GM13977 (cell line): ENCODE measurements around the gene TPI1.

Experiments
- DNase-seq: peaks from one replicate; pipeline ENCODE4 v3.0.0; 2012; ENCODE audit warnings: low spot score
- in situ Hi-C: fragments of 300-500 bp; cut with MboI; formaldehyde crosslinking; loops from one replicate; pipeline ENCODE4 v1.12.0; 2022; ENCODE audit warnings: low sequenced_read_pairs, low pct_unique_long_range_greater_than_20kb, mixed read lengths, inconsistent platforms; ENCODE audit not compliant: unreplicated experiment
- TF ChIP-seq, protein P1 (sequence below): IDR thresholded peaks from 2 replicates; pipeline ENCODE4 v1.5.1; 2012; ENCODE audit warnings: mild to moderate bottlenecking, control low read depth; ENCODE audit not compliant: insufficient read depth; ENCODE audit errors: extremely low read depth, missing control alignments

TPI1 gene

DNA sequence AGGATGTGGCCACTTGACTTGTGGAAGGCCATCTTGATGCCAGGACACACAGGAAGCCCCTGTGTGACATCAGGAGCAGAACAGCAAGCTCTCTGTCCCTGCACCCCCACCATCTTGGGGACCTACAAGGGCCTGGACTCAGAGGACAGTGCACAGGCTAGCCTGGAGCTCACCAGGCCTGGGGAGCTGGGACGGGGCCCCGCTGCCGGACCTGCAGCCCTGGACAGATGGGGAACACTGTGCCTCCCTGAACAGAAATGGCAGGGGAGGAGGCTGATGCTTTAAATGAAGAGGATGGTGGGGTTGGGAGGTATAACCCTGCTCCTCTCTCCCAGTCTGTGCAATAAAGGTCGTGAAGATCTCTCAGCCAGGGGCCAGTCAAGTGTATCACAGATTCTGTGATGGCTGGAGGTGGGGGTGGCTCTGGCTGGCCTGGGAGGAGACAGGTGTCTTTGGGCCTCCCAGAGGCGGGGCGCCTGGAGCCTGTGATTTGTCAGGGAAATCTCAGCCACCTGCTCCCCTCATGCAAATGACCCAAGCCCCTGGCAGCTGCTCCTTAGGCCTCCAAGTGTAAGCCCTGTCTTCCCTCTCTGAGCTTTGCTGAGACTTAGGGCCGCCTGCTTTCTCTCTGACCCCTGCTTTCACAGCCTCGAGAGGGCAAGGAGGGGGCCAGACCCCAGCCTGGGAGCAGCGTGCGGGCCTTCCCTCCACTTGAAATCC is 27.7 kb upstream of the TPI1 start:
- peak; percentile 76 for DNase-seq
- in situ Hi-C loops, result no loop called here
- TF ChIP-seq, protein P1, sequence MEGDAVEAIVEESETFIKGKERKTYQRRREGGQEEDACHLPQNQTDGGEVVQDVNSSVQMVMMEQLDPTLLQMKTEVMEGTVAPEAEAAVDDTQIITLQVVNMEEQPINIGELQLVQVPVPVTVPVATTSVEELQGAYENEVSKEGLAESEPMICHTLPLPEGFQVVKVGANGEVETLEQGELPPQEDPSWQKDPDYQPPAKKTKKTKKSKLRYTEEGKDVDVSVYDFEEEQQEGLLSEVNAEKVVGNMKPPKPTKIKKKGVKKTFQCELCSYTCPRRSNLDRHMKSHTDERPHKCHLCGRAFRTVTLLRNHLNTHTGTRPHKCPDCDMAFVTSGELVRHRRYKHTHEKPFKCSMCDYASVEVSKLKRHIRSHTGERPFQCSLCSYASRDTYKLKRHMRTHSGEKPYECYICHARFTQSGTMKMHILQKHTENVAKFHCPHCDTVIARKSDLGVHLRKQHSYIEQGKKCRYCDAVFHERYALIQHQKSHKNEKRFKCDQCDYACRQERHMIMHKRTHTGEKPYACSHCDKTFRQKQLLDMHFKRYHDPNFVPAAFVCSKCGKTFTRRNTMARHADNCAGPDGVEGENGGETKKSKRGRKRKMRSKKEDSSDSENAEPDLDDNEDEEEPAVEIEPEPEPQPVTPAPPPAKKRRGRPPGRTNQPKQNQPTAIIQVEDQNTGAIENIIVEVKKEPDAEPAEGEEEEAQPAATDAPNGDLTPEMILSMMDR, result no peak

DNA sequence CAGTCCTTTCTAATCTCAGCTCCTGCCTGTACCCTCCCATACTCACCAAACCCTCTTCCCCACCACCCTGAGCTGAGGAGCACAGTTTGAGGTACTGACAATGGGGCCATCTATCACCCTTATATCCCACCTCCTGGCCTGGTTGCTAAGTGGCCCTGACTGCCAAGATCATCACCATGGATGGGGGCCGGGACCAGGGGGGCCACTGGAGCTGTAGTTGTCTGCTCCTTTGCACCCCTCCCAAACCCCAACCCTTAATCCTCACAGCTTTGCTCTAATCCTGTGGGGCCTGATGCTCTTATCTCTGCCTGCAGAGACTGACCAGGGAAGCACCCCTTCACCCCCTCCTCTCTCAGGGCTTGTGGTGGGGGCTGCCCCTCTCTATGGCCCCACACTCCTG is 27.0 kb upstream of the TPI1 start:
- in situ Hi-C loops, result no loop called here
- TF ChIP-seq, protein P1, result no peak
- DNase-seq, result no peak

DNA sequence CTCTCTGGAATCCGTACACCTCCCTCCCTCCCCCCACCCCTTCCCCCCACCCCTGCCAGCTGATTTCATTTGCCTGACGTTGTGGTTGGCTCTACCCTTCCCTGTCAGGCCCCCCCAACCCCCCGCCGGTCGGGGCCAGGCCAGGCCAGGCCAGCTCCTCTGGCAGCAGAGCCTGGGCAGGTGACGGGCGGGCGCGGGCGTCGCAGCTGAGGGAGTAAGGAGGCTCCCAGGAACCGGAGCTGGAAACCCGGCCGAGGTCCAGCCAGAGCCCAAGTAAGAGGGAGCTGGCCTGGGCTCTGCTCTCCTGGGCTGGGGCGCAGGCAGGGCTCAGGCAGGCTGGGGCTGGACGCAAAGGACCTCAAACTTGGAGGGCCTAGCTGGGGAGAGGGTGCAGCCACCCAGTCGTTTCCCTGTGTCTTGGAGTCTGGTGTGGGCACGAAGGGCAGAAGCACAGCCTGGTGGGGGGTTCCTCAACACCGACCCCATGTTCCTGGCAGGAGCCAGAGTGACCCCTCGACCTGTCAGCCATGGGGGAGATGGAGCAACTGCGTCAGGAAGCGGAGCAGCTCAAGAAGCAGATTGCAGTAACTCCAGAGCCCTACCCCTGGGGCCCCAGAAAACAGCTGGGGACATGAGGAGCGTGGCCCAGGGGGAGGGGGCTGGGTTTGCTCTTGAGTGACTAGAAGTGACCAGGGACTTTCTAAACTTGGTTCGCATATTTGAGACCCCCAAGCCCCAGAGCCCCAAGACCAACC is 26.4 kb upstream of the TPI1 start, which contains the start of gene GNB3:
GNB3 (plus strand) TSS at position 165 of the 755 bp plus-strand sequence; CDS start at position 528, 363 bp downstream.
- no peak for DNase-seq
- TF ChIP-seq, protein P1, result no peak
- in situ Hi-C loops, result no loop called here

DNA sequence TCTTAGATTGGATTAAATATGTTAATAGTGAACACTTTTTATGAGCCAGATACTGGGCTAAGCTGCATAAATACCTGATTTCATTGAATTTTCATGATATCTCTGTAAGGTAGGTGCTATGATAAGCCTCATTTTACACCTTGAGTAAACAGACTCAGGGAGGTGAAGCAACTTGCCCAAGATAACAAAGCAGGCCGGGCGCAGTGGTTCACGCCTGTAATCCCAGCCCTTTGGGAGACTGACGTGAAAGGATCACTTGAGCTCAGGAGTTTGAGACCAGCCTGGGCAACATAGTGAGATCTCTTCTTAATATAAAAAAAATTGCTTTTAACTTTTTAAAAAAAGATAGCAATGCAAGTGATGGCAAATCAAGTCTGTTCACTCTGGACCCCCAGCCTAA is 25.3 kb upstream of the TPI1 start:
- in situ Hi-C loops, result no loop called here
- DNase-seq, result no peak
- TF ChIP-seq, protein P1, result no peak

DNA sequence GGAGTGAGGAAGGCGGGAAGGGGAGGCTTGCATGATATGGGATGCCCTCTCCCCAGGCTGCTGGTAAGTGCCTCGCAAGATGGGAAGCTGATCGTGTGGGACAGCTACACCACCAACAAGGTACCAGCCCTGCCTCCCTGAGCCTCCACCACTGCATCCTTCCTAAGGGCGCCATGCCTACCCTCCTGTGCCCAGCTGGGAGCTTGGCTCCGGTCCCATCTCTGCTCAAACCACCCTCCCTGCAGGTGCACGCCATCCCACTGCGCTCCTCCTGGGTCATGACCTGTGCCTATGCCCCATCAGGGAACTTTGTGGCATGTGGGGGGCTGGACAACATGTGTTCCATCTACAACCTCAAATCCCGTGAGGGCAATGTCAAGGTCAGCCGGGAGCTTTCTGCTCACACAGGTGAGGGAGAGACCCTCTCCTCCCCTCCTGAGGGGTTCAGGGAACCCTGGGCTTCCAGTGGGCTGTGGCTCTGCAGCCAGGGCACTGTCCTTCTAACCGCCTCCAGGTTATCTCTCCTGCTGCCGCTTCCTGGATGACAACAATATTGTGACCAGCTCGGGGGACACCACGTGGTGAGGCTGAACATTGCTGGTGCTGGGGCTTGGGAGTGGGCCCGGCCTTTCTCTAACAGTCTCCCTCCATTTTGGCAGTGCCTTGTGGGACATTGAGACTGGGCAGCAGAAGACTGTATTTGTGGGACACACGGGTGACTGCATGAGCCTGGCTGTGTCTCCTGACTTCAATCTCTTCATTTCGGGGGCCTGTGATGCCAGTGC is 24.0 kb upstream of the TPI1 start:
- DNase-seq, result no peak
- TF ChIP-seq, protein P1, result no peak
- in situ Hi-C loops, result no loop called here

DNA sequence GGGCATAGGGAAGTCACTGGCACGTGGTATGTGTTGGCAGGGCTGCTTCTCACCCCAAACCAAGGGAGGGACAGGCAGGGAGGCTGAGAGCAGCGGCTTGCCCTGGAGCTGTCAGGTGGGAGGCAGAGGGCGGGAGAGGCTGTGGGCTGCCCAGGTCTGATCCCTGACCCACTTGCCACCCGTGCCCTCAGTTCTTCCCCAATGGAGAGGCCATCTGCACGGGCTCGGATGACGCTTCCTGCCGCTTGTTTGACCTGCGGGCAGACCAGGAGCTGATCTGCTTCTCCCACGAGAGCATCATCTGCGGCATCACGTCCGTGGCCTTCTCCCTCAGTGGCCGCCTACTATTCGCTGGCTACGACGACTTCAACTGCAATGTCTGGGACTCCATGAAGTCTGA is 21.9 kb upstream of the TPI1 start:
- no peak for DNase-seq
- TF ChIP-seq, protein P1, result no peak
- in situ Hi-C loops, result no loop called here
